ENCODE data around the gene GRID1. TPM values are rescaled to one million over a fixed set of nuclear protein-coding genes. Genes with fewer than 3 reads are reported as not detected.

GRID1 gene
- total and polyA plus RNA-seq, 9 of the 15 experiments (the other 6 are each of a cell fraction or from before 2014, with no cell fraction given), result 0.01 to 7.2 (median 1.2) TPM

DNA sequence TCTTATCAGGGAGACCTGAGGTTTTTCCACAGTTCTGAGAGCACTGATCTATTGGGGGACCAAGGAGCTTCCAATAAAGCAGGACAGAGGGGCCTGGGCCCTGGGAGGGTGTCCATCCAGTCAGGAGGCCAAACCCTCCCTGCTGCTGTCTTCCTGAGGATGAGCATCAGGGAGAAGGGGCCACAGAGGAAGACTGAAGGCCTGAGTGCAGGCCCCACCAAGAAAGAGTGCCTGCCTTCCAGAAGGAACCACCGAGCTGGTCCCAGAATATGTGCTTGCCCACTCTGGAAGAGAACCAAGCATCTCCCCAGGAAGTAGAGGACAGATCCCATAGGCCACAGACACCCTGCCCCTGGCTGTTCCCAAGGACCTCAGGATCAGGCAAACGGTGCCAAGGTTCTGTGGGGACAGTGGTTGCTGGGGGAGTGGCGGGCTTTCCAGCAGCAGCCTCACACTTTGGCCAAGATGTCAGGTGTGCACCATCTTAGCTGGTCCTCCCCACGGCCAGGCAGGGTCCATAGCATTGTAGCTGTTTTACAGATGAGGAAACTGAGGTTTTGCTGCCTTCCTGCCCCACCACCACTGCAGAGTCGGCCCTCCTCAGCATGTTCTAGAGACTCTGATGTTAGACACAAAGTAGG lies 199.4 kb downstream of the GRID1 start:
- Histone ChIP-seq H3K9me1 (ENCODE audit: control insufficient read depth, insufficient read depth, low read length) (no peaks in the 10 kb centered on the region), H3K4me2 (ENCODE audit: insufficient read depth, low read length) (no peak overlapping the region), H3K79me2 (ENCODE audit: control insufficient read depth, insufficient read depth, low read length) (no peaks in the 10 kb centered on the region), H3K9me3 (replicated peaks; ENCODE audit: control insufficient read depth, insufficient read depth, low read depth, low read length) (no peaks in the 10 kb centered on the region), H2AFZ (ENCODE audit: low read depth, low read length) (no peak overlapping the region), H3K9ac (ENCODE audit: insufficient read depth in 1 of 2, low read depth in 2 of 2, low read length in 2 of 2) (no peak overlapping the region), H3K4me3 (no peak overlapping the region), H3K36me3 (ENCODE audit: control insufficient read depth, insufficient read depth, low read length) (no peaks in the 10 kb centered on the region), H3K27ac (ENCODE audit: extremely low read depth, low read depth, low read length) (no peak overlapping the region), H3K27me3 (ENCODE audit: control insufficient read depth in 2 of 2, insufficient read depth in 2 of 2, low read length in 2 of 2) (peaks cover 0 to 5% of the 10 kb centered on the region in 2 experiments; a peak in 1 of 5 replicates), H3K4me1 (replicated peaks in 1 of 2; ENCODE audit: control insufficient read depth in 2 of 2, insufficient read depth in 2 of 2, low read length in 2 of 2) (no peaks in the 10 kb centered on the region), H4K20me1 (replicated peaks; ENCODE audit: control insufficient read depth, insufficient read depth, low read length) (no peaks in the 10 kb centered on the region)
- DNase-seq (ENCODE audit: extremely low read depth in 1 of 4, low spot score in 3 of 4) (no peak), ATAC-seq (no peak), FAIRE-seq (no peak)
- no TSS peak for BruUV-seq (replicated peaks)
- ChIA-PET POLR2A (no interaction called here), CTCF (ENCODE audit: low intra/inter-chr PET ratio) (no interaction called here)
- 0% methylated on average over 3 of the region's 5 CpGs for WGBS (ENCODE audit: insufficient coverage, low coverage, missing lambda C conversion rate)
- in situ Hi-C loops (cut with MboI) (no loop called here), intact Hi-C loops (cut with micrococcal nuclease) (no loop called here)
- TF ChIP-seq TEAD1 (CRISPR knock-in tag; IDR thresholded peaks at IDR 0.05) (no peak), ZNF436 (CRISPR knock-in tag; IDR thresholded peaks at IDR 0.05) (no peak), SREBF2 (CRISPR knock-in tag; IDR thresholded peaks at IDR 0.05) (no peak), SMC3 (conservative IDR thresholded peaks at IDR 0.05; ENCODE audit: insufficient read depth, low read depth, low read length) (no peak), KDM4B (IDR thresholded peaks at IDR 0.05; ENCODE audit: borderline replicate concordance in 2 of 2, low read depth in 1 of 2) (no peak), SMAD3 (CRISPR knock-in tag; conservative IDR thresholded peaks at IDR 0.05) (no peak), C11orf30 (IDR thresholded peaks at IDR 0.05; ENCODE audit: low read depth) (no peak), EZH2 (IDR thresholded peaks at IDR 0.05; ENCODE audit: borderline replicate concordance, low read depth, low read length) (no peak)
- TF ChIP-seq, protein P1, sequence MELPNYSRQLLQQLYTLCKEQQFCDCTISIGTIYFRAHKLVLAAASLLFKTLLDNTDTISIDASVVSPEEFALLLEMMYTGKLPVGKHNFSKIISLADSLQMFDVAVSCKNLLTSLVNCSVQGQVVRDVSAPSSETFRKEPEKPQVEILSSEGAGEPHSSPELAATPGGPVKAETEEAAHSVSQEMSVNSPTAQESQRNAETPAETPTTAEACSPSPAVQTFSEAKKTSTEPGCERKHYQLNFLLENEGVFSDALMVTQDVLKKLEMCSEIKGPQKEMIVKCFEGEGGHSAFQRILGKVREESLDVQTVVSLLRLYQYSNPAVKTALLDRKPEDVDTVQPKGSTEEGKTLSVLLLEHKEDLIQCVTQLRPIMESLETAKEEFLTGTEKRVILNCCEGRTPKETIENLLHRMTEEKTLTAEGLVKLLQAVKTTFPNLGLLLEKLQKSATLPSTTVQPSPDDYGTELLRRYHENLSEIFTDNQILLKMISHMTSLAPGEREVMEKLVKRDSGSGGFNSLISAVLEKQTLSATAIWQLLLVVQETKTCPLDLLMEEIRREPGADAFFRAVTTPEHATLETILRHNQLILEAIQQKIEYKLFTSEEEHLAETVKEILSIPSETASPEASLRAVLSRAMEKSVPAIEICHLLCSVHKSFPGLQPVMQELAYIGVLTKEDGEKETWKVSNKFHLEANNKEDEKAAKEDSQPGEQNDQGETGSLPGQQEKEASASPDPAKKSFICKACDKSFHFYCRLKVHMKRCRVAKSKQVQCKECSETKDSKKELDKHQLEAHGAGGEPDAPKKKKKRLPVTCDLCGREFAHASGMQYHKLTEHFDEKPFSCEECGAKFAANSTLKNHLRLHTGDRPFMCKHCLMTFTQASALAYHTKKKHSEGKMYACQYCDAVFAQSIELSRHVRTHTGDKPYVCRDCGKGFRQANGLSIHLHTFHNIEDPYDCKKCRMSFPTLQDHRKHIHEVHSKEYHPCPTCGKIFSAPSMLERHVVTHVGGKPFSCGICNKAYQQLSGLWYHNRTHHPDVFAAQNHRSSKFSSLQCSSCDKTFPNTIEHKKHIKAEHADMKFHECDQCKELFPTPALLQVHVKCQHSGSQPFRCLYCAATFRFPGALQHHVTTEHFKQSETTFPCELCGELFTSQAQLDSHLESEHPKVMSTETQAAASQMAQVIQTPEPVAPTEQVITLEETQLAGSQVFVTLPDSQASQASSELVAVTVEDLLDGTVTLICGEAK (IDR thresholded peaks at IDR 0.05), result no peak
- TF ChIP-seq, protein P1 (CRISPR knock-in tag; IDR thresholded peaks at IDR 0.05), result no peak
- TF ChIP-seq, protein P2, sequence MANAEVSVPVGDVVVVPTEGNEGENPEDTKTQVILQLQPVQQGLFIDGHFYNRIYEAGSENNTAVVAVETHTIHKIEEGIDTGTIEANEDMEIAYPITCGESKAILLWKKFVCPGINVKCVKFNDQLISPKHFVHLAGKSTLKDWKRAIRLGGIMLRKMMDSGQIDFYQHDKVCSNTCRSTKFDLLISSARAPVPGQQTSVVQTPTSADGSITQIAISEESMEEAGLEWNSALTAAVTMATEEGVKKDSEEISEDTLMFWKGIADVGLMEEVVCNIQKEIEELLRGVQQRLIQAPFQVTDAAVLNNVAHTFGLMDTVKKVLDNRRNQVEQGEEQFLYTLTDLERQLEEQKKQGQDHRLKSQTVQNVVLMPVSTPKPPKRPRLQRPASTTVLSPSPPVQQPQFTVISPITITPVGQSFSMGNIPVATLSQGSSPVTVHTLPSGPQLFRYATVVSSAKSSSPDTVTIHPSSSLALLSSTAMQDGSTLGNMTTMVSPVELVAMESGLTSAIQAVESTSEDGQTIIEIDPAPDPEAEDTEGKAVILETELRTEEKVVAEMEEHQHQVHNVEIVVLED (CRISPR knock-in tag; IDR thresholded peaks at IDR 0.05), result no peak
